K562 (cell line): Measurements from ENCODE around the gene PICK1. TPM values are rescaled to one million over a fixed set of nuclear protein-coding genes. Genes with fewer than 3 reads are reported as not detected.

Source experiments
- ATAC-seq: fragments of 200-7000 bp; cut with Tn5 transposase; 3 replicates; pipeline ENCODE4 v1.9.1; 2020; ENCODE audit warnings: moderate library complexity
- BruUV-seq: library from RNA; stranded (reverse); fragments of 400-500 nt; replicated peaks from 2 replicates; lab custom pipeline; 2021; lab: Mats Ljungman, UMichigan
- CTCF ChIA-PET: fragments of 300-600 bp; formaldehyde crosslinking; extraction: SDS; loops from one replicate; lab custom pipeline; 2021; ENCODE audit warnings: low intra/inter-chr PET ratio; lab: Yijun Ruan, JAX
- POLR2A ChIA-PET: fragments of 300-600, 350-650 bp; sonication (Branson Sonifier 250); formaldehyde crosslinking; extraction: SDS; loops from one replicate; lab custom pipeline; 2021; ENCODE audit warnings: antibody characterized with exemption, inconsistent platforms; lab: Yijun Ruan, JAX
- DNase-seq, 4 experiments: peaks; one replicate each; pipeline versions ENCODE4 v3.0.0 to v3.0.0-alpha.2; 2011 to 2018; ENCODE audit warnings: low spot score in 3 of 4, mixed read lengths in 3 of 4; ENCODE audit errors: extremely low read depth in 1 of 4
- FAIRE-seq: peaks from 2 replicates; lab custom pipeline; 2011; peaks lifted over from hg19 to GRCh38; lab: Jason Lieb, UNC
- H2AFZ ChIP-seq: 2 replicates; pipeline ENCODE4 v1.6.0; 2011; ENCODE audit warnings: low read depth, low read length, control low read depth, inconsistent platforms
- H3K27ac ChIP-seq: fragments of 200-600 bp; 3 replicates; pipeline ENCODE4 v1.8.0; 2011; ENCODE audit warnings: low read depth, mild to moderate bottlenecking, control low read depth, inconsistent platforms, low read length, moderate library complexity, mixed read lengths; ENCODE audit errors: extremely low read depth
- H3K27me3 ChIP-seq, 2 experiments: fragments of 300-600 bp in 1 of 2; 2 replicates in 1 of 2; 3 replicates in 1 of 2; pipeline versions ENCODE4 v1.6.0 to v1.8.0; 2011; ENCODE audit warnings: inconsistent platforms in 2 of 2, low read length in 2 of 2, mild to moderate bottlenecking in 1 of 2, mixed read lengths in 1 of 2, moderate library complexity in 1 of 2; ENCODE audit not compliant: control insufficient read depth in 2 of 2, insufficient read depth in 2 of 2
- H3K36me3 ChIP-seq: fragments of 300-600 bp; 3 replicates; pipeline ENCODE4 v1.8.0; 2011; ENCODE audit warnings: mild to moderate bottlenecking, low read length, inconsistent platforms; ENCODE audit not compliant: control insufficient read depth, insufficient read depth
- H3K4me1 ChIP-seq, 2 experiments: fragments of 200-600 bp in 1 of 2; replicated peaks in 1 of 2; 2 replicates in 1 of 2; 3 replicates in 1 of 2; pipeline versions ENCODE4 v1.5.1 to v1.8.0; 2011; ENCODE audit warnings: inconsistent platforms in 2 of 2, low read length in 2 of 2, mild to moderate bottlenecking in 1 of 2, mixed read lengths in 1 of 2, moderate library complexity in 1 of 2; ENCODE audit not compliant: control insufficient read depth in 2 of 2, insufficient read depth in 2 of 2
- H3K4me2 ChIP-seq: 2 replicates; pipeline ENCODE4 v1.6.1; 2011; ENCODE audit warnings: low read length, control low read depth, inconsistent platforms, mixed read lengths; ENCODE audit not compliant: insufficient read depth
- H3K4me3 ChIP-seq: fragments of 200-600 bp; sonication (generic), shearing (Covaris generic); 2 replicates; pipeline ENCODE4 v1.5.1; 2016; ENCODE audit warnings: control low read depth, inconsistent platforms
- H3K79me2 ChIP-seq: fragments of 200-600 bp; 3 replicates; pipeline ENCODE4 v1.8.0; 2011; ENCODE audit warnings: low read length, inconsistent platforms; ENCODE audit not compliant: control insufficient read depth, insufficient read depth
- H3K9ac ChIP-seq, 2 experiments: 2 replicates each; pipeline versions ENCODE4 v1.6.0 to v1.6.1; 2011; ENCODE audit warnings: low read depth in 2 of 2, low read length in 2 of 2, control low read depth in 1 of 2, inconsistent platforms in 1 of 2, mild to moderate bottlenecking in 1 of 2, mixed read lengths in 1 of 2; ENCODE audit not compliant: insufficient read depth in 1 of 2
- H3K9me1 ChIP-seq: one replicate; pipeline ENCODE4 v1.6.0; 2011; ENCODE audit warnings: inconsistent platforms, mild to moderate bottlenecking, low read length, moderate library complexity; ENCODE audit not compliant: control insufficient read depth, insufficient read depth
- H3K9me3 ChIP-seq: replicated peaks from 2 replicates; pipeline ENCODE4 v1.5.1; 2011; ENCODE audit warnings: low read depth, low read length, inconsistent platforms; ENCODE audit not compliant: control insufficient read depth, insufficient read depth
- H4K20me1 ChIP-seq: replicated peaks from 2 replicates; pipeline ENCODE4 v1.6.1; 2011; ENCODE audit warnings: low read length, inconsistent platforms, mixed read lengths; ENCODE audit not compliant: control insufficient read depth, insufficient read depth
- ATF7 ChIP-seq: fragments of 450-650 bp; IDR thresholded peaks from 2 replicates; pipeline ENCODE4 v1.7.1; 2014; ENCODE audit warnings: mild to moderate bottlenecking, moderate library complexity
- FOS ChIP-seq: IDR thresholded peaks from 3 replicates; pipeline ENCODE4 v1.6.1; 2011; ENCODE audit not compliant: insufficient read length; ENCODE audit errors: extremely low read depth
- NONO ChIP-seq, 2 experiments: fragments of 200-400 bp in 1 of 2; fragments of 450-650 bp in 1 of 2; formaldehyde crosslinking in 1 of 2; IDR thresholded peaks; 2 replicates each; pipeline ENCODE4 v1.6.1; 2017; ENCODE audit warnings: low read depth in 2 of 2, mild to moderate bottlenecking in 2 of 2, moderate library complexity in 2 of 2, low read length in 1 of 2
- NUFIP1 ChIP-seq: fragments of 450-650 bp; IDR thresholded peaks from 2 replicates; pipeline ENCODE4 v1.6.1; 2018; ENCODE audit not compliant: partially characterized antibody
- SRSF3 ChIP-seq: fragments of 200-400 bp; formaldehyde crosslinking; IDR thresholded peaks from 2 replicates; pipeline ENCODE4 v1.6.1; 2016; ENCODE audit warnings: mild to moderate bottlenecking, low read length, moderate library complexity; ENCODE audit not compliant: insufficient read depth
- ZNF134 ChIP-seq: fragments of 250-450 bp; sonication (Bioruptor Pico); conservative IDR thresholded peaks from 2 replicates; pipeline ENCODE4 v1.4.0; 2020
- WGBS: fragments of 100-300 bp; shearing (Covaris generic); methylation state at CpG from one replicate; pipeline ENCODE4 v1.1.6; 2016; ENCODE audit warnings: low coverage, mixed read lengths; ENCODE audit not compliant: insufficient coverage; ENCODE audit errors: missing lambda C conversion rate; 5-methylcytosine and 5-hydroxymethylcytosine counted together
- in situ Hi-C: fragments of 300-500 bp; cut with MboI; formaldehyde crosslinking; loops from 4 replicates; pipeline ENCODE4 v1.15.0; 2018; ENCODE audit warnings: inconsistent platforms, mixed read lengths
- intact Hi-C: fragments of 100-400 bp; cut with micrococcal nuclease; formaldehyde crosslinking; loops from 2 replicates; pipeline ENCODE4 v1.14.2; 2022
- polyA plus RNA-seq, 8 experiments: library from polyadenylated mRNA; depleted of rRNA in 4 of 8; stranded (reverse) in 5 of 8; unstranded in 3 of 8; fragments of >200 nt; fragmentation: Nextera tagmentation in 2 of 8; fragmentation: Illumina TruSeq in 1 of 8; extraction: Ambion mirVana in 2 of 8; extraction: Trizol in 1 of 8; gene quantifications; 2 replicates each; pipeline versions ENCODE4 v1.2.1 to v1.2.3, GENCODE V29; 2011 to 2014; ENCODE audit warnings: inconsistent platforms in 1 of 8, missing spikeins in 1 of 8
- total RNA-seq, 7 experiments: library from RNA; depleted of rRNA in 6 of 7; stranded (reverse); fragments of >200 nt in 6 of 7; fragmentation: Illumina TruSeq in 2 of 7; extraction: Trizol in 2 of 7; gene quantifications; 2 replicates each; pipeline versions ENCODE4 v1.2.1 to v1.2.3, GENCODE V29; 2011 to 2021; ENCODE audit warnings: low replicate concordance in 1 of 7
- TF ChIP-seq, protein P1 (sequence below), 2 experiments: fragments of 450-650 bp in 1 of 2; IDR thresholded peaks; 2 replicates each; pipeline ENCODE4 v1.6.1; 2011 to 2017; ENCODE audit warnings: low read depth in 2 of 2, antibody characterized with exemption in 1 of 2, borderline replicate concordance in 1 of 2, low read length in 1 of 2, mild to moderate bottlenecking in 1 of 2, mixed read lengths in 1 of 2; ENCODE audit not compliant: control insufficient read depth in 1 of 2
- TF ChIP-seq, protein P2 (sequence below): fragments of 450-650 bp; IDR thresholded peaks from 2 replicates; pipeline ENCODE4 v1.6.1; 2018; ENCODE audit not compliant: partially characterized antibody
- TF ChIP-seq, protein P3 (sequence below): fragments of 450-650 bp; IDR thresholded peaks from 2 replicates; pipeline ENCODE4 v1.6.1; 2016; ENCODE audit warnings: mild to moderate bottlenecking

Gene PICK1
- total and polyA plus RNA-seq, 9 of the 15 experiments (the other 6 are each of a cell fraction or from before 2014, with no cell fraction given): 0.06 to 11.0 (median 7.9) TPM; not detected in 1

DNA sequence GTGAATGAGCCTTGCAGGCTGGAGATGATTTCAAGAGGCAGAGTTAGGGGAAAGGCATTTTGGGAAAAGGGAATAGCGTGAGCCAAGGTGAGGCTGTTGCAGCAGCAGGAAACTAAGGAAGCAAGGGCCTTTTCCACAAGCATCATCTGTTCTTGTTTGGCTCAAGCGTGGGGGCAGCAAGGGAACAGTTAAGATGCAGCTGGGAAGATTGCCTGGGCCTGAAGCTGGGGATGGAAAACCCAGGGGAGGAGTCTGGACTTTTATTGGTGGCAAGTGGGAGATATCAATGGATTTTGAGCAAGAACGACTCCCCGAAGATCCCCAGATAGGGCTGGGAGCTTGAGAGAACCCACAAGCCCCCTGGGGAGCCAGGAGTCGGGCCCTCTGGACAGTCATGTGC lies 27.3 kb upstream of the PICK1 start (continued):
- TF ChIP-seq, protein P1, sequence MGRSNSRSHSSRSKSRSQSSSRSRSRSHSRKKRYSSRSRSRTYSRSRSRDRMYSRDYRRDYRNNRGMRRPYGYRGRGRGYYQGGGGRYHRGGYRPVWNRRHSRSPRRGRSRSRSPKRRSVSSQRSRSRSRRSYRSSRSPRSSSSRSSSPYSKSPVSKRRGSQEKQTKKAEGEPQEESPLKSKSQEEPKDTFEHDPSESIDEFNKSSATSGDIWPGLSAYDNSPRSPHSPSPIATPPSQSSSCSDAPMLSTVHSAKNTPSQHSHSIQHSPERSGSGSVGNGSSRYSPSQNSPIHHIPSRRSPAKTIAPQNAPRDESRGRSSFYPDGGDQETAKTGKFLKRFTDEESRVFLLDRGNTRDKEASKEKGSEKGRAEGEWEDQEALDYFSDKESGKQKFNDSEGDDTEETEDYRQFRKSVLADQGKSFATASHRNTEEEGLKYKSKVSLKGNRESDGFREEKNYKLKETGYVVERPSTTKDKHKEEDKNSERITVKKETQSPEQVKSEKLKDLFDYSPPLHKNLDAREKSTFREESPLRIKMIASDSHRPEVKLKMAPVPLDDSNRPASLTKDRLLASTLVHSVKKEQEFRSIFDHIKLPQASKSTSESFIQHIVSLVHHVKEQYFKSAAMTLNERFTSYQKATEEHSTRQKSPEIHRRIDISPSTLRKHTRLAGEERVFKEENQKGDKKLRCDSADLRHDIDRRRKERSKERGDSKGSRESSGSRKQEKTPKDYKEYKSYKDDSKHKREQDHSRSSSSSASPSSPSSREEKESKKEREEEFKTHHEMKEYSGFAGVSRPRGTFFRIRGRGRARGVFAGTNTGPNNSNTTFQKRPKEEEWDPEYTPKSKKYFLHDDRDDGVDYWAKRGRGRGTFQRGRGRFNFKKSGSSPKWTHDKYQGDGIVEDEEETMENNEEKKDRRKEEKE (IDR thresholded peaks at IDR 0.05; ENCODE audit: borderline replicate concordance in 1 of 2, control insufficient read depth in 1 of 2, low read depth in 2 of 2, low read length in 1 of 2): no peak

DNA sequence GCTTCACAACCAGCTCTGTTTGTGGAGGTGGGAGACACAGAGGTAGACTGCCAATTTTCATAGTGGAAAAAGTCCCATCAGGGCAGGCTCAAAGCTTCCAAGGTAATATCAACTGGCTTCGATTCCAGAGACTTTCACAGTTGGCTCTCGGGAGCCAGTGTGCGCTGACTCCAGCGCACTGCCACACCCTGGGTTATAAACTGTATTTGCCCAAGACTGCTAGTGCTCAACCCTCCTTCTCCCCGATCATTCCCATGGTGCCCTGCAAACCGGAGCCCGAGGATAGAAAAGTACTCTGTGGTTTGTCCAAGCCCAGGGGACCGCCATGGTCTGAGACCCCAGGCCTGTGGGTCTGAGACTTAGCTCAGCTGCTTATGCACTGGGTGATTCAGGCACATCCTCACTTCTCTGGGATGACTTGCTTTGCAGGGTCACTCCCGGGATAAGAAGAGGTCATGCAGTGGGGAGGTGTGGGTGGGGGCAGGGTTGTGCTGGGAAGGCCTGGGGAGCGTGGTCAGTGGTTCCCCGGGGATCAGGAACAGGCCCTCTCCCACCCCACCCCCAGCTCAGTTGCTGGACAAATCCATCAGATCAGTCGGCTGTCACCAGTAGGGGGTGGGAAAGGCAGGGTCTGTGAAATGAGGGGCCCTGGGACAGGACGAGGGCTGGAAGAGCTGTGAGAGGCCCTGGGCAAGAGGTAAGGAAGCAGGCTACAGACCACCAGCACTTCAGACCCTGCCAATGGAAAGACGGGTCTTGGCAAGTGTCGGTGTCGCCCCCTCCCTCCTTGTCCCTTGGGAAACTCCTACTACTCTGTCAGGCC lies 26.7 kb upstream of the PICK1 start:
- H3K9ac ChIP-seq: peak overlapping the region in 1 of 2 experiments; percentile 66; a peak in 2 of 4 replicates
- CTCF ChIA-PET: no interaction called here
- no TSS peak for BruUV-seq
- peaks cover 34 to 47% of the 10 kb centered on the region in 2 experiments for H3K4me1 ChIP-seq
- no peaks in the 10 kb centered on the region for H3K36me3 ChIP-seq
- ATAC-seq (no peak), FAIRE-seq (no peak), DNase-seq (peak in 2 of 4 experiments; percentile 40 to 47)
- no peak overlapping the region for H3K4me2 ChIP-seq
- intact Hi-C loops (no loop called here), in situ Hi-C loops (no loop called here)
- H3K27ac ChIP-seq: no peak overlapping the region
- no peak overlapping the region for H3K4me3 ChIP-seq
- H3K27me3 ChIP-seq: no peaks in the 10 kb centered on the region; a peak in 1 of 5 replicates
- H4K20me1 ChIP-seq: no peaks in the 10 kb centered on the region
- no peaks in the 10 kb centered on the region for H3K9me3 ChIP-seq
- H3K9me1 ChIP-seq: no peaks in the 10 kb centered on the region
- POLR2A ChIA-PET: interaction anchor here (0.6 to 0.8 kb wide), 2 partner anchors 18 to 460 kb away, joined by 3 read pairs; no protein-coding TSS in a partner anchor
- peak overlapping the region; percentile 37; the same call in 1 of the 2 replicates for H2AFZ ChIP-seq
- 46% methylated on average over 11 of the region's 16 CpGs for WGBS
- no peaks in the 10 kb centered on the region for H3K79me2 ChIP-seq
- TF ChIP-seq SRSF3 (no peak), NUFIP1 (no peak), ATF7 (peak; percentile 87), NONO (IDR thresholded peaks at IDR 0.05; ENCODE audit: low read depth in 2 of 2, low read length in 1 of 2) (peak in 1 of 2 experiments; percentile 75; a peak in 1 of 4 replicates), ZNF134 (CRISPR knock-in tag) (no peak), FOS (no peak)
- TF ChIP-seq, protein P2, sequence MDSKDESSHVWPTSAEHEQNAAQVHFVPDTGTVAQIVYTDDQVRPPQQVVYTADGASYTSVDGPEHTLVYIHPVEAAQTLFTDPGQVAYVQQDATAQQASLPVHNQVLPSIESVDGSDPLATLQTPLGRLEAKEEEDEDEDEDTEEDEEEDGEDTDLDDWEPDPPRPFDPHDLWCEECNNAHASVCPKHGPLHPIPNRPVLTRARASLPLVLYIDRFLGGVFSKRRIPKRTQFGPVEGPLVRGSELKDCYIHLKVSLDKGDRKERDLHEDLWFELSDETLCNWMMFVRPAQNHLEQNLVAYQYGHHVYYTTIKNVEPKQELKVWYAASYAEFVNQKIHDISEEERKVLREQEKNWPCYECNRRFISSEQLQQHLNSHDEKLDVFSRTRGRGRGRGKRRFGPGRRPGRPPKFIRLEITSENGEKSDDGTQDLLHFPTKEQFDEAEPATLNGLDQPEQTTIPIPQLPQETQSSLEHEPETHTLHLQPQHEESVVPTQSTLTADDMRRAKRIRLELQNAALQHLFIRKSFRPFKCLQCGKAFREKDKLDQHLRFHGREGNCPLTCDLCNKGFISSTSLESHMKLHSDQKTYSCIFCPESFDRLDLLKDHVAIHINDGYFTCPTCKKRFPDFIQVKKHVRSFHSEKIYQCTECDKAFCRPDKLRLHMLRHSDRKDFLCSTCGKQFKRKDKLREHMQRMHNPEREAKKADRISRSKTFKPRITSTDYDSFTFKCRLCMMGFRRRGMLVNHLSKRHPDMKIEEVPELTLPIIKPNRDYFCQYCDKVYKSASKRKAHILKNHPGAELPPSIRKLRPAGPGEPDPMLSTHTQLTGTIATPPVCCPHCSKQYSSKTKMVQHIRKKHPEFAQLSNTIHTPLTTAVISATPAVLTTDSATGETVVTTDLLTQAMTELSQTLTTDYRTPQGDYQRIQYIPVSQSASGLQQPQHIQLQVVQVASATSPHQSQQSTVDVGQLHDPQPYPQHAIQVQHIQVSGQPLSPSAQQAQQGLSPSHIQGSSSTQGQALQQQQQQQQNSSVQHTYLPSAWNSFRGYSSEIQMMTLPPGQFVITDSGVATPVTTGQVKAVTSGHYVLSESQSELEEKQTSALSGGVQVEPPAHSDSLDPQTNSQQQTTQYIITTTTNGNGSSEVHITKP: peak; percentile 98
- TF ChIP-seq, protein P3, sequence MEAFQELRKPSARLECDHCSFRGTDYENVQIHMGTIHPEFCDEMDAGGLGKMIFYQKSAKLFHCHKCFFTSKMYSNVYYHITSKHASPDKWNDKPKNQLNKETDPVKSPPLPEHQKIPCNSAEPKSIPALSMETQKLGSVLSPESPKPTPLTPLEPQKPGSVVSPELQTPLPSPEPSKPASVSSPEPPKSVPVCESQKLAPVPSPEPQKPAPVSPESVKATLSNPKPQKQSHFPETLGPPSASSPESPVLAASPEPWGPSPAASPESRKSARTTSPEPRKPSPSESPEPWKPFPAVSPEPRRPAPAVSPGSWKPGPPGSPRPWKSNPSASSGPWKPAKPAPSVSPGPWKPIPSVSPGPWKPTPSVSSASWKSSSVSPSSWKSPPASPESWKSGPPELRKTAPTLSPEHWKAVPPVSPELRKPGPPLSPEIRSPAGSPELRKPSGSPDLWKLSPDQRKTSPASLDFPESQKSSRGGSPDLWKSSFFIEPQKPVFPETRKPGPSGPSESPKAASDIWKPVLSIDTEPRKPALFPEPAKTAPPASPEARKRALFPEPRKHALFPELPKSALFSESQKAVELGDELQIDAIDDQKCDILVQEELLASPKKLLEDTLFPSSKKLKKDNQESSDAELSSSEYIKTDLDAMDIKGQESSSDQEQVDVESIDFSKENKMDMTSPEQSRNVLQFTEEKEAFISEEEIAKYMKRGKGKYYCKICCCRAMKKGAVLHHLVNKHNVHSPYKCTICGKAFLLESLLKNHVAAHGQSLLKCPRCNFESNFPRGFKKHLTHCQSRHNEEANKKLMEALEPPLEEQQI: no peak
